IPS-15b (cell line): ENCODE results near the gene PRKCA.

Experiments used
- H3K27me3 ChIP-seq: one replicate; pipeline ENCODE4 v1.6.1; 2013; ENCODE audit warnings: low read length; ENCODE audit not compliant: control insufficient read depth, insufficient read depth
- H3K36me3 ChIP-seq: one replicate; pipeline ENCODE4 v1.6.1; 2013; ENCODE audit warnings: low read length; ENCODE audit not compliant: control insufficient read depth, insufficient read depth
- H3K4me1 ChIP-seq: one replicate; pipeline ENCODE4 v1.6.1; 2013; ENCODE audit warnings: mild to moderate bottlenecking, low read length; ENCODE audit not compliant: control insufficient read depth, insufficient read depth
- H3K4me3 ChIP-seq: one replicate; pipeline ENCODE4 v1.5.1; 2013; ENCODE audit warnings: low read depth, low read length
- H3K9ac ChIP-seq: one replicate; pipeline ENCODE4 v1.6.1; 2013; ENCODE audit warnings: low read depth, mild to moderate bottlenecking, low read length
- H3K9me3 ChIP-seq: one replicate; pipeline ENCODE4 v1.6.1; 2013; ENCODE audit warnings: mild to moderate bottlenecking, low read length; ENCODE audit not compliant: control insufficient read depth, insufficient read depth

Gene PRKCA

DNA sequence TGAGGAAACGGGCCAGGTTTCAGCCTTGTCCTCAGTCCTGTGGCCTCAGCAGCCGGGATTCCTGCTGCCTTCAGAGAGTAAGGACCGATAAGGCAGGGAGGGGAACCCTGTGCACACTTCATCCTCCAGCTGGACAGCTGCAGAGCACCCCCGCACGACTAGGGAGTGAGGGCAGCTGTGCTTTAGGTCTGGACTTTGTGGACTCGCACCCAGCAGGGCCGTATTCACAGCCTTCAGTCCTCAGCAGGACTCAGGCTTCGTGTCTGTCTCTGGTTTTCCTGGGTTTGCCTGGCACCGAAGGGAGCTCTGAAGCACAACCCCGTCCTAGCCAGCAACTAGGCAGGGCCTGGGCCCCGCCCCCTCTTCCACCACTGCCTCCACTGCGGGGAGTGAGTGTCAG, 486.7 kb downstream of the PRKCA start:
- Histone ChIP-seq H3K9me3 (no peaks in the 10 kb centered on the region), H3K4me3 (no peak overlapping the region), H3K9ac (no peak overlapping the region), H3K27me3 (no peaks in the 10 kb centered on the region), H3K4me1 (no peaks in the 10 kb centered on the region), H3K36me3 (no peaks in the 10 kb centered on the region)

DNA sequence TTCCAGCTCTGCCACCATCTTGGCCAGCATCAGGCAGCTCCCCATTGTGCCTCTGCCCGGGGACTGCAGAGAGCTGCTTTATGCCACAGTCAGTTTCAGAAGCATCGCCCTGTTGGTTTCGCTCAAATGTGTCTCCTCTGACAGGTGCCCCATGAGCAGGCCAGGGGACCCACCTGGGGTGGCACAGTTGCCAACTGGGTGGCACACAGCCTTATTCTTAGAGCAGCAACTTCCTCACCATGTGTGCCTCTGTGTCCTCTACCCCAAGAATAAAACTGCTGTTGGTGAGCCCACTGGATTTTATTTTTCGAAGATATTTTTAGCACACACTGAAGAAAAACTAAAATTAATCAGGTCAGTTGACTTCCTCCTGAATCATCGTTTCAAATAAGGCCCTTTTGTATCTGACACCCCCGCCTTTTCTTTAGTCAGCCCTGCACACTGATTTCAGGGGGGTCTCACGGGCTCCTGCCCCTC, 487.6 kb downstream of the PRKCA start:
- no peak overlapping the region for H3K4me3 ChIP-seq
- no peaks in the 10 kb centered on the region for H3K27me3 ChIP-seq
- H3K9ac ChIP-seq = no peak overlapping the region
- H3K9me3 ChIP-seq = no peaks in the 10 kb centered on the region
- H3K36me3 ChIP-seq = no peaks in the 10 kb centered on the region
- H3K4me1 ChIP-seq = no peaks in the 10 kb centered on the region

DNA sequence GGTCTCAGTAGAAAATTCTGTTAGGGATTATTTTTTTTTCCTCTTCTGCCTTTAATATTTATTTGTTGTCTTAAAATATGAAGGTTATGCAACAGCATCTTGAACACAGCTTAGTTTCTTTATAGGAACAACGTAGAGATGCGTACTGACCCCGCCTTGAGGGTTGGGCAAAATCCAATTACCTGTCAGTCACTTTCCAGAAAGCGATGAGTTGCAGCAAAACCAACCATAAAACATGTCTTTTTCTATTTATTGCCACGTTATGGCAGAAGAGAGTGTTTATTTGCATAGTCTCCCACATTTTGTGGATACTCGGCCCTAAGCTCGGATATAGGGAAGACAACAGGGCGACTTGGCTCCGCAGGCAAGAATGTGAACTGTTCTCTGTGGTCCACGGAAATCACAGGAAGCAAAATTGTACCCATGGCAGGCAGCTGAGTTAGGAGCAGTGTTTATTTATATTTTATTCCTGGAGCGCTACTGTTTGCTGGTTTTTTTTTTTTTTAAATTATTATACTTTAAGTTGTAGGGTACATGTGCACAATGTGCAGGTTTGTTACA, 488.2 kb downstream of the PRKCA start:
- H3K4me3 ChIP-seq = no peak overlapping the region
- no peaks in the 10 kb centered on the region for H3K9me3 ChIP-seq
- no peaks in the 10 kb centered on the region for H3K4me1 ChIP-seq
- no peak overlapping the region for H3K9ac ChIP-seq
- no peaks in the 10 kb centered on the region for H3K36me3 ChIP-seq
- H3K27me3 ChIP-seq = no peaks in the 10 kb centered on the region

DNA sequence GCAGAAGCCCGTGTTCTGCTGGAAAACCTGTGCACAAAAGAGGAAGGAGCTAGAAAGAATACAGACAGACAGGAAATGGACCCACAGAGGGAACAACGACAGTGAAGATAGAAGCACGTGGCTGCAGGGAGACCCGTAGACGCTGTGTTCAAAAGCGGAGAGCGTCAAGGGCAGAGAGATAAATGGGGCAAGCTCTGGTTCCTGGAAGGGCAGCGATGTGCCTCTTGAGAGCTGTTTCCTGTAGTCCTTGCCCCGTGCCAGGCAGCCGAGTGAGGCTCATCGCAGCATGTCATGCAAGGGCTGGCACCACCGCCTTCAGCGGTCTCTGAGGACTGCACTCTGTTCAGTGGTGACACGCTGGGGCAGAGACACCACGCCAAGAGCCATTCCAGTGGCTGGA, 488.9 kb downstream of the PRKCA start:
- Histone ChIP-seq H3K9me3 (no peaks in the 10 kb centered on the region), H3K4me3 (no peak overlapping the region), H3K27me3 (no peaks in the 10 kb centered on the region), H3K4me1 (no peaks in the 10 kb centered on the region), H3K36me3 (no peaks in the 10 kb centered on the region), H3K9ac (no peak overlapping the region)

DNA sequence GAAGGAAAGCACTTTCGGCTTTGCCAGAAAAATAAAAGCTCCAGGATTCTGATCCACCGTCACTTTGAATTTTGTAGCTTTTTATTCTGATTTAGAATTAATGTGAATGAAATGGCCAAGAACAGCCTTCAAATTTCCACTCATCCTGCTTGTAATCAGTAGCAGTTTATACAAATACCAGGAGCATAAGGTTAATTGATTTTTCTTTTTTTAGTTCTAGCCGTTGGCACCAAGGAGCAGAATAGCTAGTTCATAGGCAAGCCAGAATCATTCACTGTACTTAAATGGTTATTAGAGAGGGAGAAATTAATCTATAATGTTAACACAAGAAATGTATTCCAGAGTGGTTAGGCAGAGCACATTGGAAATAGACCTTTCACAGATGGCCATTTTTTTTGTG, 491.4 kb downstream of the PRKCA start:
- no peaks in the 10 kb centered on the region for H3K9me3 ChIP-seq
- H3K4me1 ChIP-seq = no peaks in the 10 kb centered on the region
- H3K4me3 ChIP-seq = no peak overlapping the region
- no peaks in the 10 kb centered on the region for H3K27me3 ChIP-seq
- no peaks in the 10 kb centered on the region for H3K36me3 ChIP-seq
- no peak overlapping the region for H3K9ac ChIP-seq

DNA sequence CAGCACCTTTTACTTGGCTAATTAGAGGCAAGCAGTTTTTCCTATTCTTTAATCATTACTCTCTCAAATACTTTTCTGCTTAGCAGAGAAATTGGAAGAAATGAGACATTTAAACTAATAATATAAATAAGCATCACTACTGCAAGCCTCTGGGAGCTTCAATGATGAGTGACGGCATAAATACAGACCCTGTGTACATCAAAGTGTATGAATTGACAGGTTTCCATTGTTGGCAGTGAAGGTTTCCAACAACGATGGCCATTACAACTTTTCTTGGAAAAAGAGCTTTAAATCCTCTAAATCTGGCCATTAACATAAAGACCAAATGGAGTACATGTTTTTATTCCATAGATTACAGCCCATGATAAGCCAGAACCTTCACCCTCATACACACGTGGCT, 493.1 kb downstream of the PRKCA start:
- H3K27me3 ChIP-seq = no peaks in the 10 kb centered on the region
- H3K9ac ChIP-seq = no peak overlapping the region
- no peaks in the 10 kb centered on the region for H3K9me3 ChIP-seq
- H3K4me3 ChIP-seq = no peak overlapping the region
- no peaks in the 10 kb centered on the region for H3K36me3 ChIP-seq
- H3K4me1 ChIP-seq = no peaks in the 10 kb centered on the region

DNA sequence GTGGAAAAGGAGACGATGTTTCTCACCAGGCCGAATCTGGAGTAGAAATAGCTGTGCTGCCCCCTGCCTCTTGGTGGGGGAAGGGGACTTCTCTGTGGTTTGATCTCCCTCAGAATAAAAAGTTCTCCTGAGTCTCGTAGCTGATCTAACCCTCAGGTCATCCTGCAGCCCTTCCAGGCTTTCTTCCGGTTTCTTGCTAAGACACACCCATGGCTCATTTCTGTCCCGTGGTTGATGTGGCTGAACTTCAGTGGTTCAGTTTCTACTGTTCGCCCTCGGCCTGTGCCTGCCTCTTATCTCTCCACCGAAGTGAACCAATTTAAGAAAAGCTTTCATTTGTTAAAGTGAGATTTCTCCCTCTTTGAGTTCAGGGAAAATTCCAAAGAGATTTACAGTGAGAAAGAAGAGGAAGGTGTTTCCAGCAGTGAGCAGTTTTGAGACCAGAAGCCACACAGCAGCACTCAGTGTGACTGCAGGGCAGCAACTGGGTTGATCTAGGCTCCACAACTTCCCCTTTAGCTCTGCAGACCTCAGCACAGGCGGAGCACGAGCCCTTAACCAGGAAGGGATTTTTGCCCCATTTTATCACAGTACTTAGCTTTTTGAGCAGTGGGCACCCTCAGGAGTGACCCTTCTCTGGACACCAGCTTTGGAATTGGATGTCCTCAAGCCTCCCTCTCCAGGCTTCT, 497.6 kb downstream of the PRKCA start:
- Histone ChIP-seq H3K9me3 (no peaks in the 10 kb centered on the region), H3K9ac (no peak overlapping the region), H3K36me3 (no peaks in the 10 kb centered on the region), H3K4me3 (no peak overlapping the region), H3K27me3 (no peaks in the 10 kb centered on the region), H3K4me1 (peaks cover 14% of the 10 kb centered on the region)

DNA sequence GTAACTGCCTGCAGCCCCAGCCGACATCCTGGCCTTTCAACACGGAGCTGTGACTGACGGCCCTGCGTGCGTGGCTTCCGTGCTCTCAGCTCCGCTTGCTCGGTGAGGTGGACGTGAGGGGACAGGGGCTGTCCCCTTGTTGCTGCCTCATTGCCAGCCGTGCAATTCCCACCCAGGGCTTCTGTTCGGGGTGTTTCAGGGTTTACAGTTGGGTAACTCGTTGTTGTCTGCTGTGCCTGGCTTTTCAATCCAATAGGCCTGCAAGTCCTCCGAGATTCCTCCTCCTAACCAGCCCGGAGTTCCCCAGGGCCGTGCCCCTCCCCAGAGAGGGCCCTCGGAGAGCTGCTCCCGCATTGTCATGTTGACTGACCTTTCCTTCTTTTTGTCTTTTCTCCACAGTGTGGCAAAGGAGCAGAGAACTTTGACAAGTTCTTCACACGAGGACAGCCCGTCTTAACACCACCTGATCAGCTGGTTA, 501.1 kb downstream of the PRKCA start:
- Histone ChIP-seq H3K9ac (peak overlapping the region; percentile 37), H3K4me3 (no peak overlapping the region), H3K27me3 (no peaks in the 10 kb centered on the region), H3K4me1 (peaks cover 14% of the 10 kb centered on the region), H3K9me3 (no peaks in the 10 kb centered on the region), H3K36me3 (no peaks in the 10 kb centered on the region)

DNA sequence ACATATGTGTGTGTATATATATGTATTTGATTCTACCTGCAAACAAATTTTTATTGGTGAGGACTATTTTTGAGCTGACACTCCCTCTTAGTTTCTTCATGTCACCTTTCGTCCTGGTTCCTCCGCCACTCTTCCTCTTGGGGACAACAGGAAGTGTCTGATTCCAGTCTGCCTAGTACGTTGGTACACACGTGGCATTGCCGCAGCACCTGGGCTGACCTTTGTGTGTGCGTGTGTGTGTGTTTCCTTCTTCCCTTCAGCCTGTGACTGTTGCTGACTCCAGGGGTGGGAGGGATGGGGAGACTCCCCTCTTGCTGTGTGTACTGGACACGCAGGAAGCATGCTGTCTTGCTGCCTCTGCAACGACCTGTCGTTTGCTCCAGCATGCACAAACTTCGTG, 503.2 kb downstream of the PRKCA start:
- Histone ChIP-seq H3K4me1 (peaks cover 14% of the 10 kb centered on the region), H3K9me3 (no peaks in the 10 kb centered on the region), H3K9ac (no peak overlapping the region), H3K27me3 (no peaks in the 10 kb centered on the region), H3K36me3 (no peaks in the 10 kb centered on the region), H3K4me3 (no peak overlapping the region)

DNA sequence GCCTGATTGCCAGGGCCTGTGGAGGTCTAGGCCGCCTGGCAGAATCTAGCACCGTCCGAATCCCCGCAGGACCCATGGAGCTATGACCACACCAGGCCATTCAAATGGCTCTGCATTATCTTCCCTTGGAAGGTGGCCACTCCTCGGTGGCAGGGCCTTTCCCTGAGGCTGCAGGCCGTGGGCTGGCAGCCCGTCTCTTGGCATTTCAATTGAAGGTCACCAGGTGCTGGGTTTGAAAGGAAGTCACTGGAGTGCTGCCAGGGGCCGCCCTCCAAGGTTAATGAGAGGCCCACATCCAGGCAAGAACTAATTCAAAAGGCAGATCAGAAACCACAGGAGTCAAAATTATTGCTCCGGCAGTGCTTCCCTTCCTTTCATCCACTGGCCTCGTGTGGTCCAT, 504.8 kb downstream of the PRKCA start:
- H3K4me1 ChIP-seq = peaks cover 14% of the 10 kb centered on the region
- no peak overlapping the region for H3K4me3 ChIP-seq

DNA sequence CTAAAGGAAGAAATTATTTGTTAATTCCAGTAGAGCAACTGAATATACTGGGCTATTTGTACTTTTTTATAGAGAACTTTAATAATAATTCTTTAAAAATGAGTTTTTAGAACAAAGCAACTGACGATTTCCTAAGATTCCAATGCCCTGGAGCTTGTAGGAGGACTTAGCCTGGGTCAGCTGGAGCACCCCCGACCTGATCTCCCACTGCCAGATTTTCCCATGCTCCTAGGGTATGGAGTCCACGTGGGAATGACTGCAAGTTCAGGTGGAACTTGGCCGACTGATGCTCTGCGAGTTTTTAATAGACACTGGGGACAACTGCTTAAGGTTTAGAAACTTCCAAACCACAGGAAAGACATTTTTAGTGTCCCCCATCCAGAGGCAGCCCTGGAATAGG, 507.0 kb downstream of the PRKCA start:
- Histone ChIP-seq H3K4me3 (no peak overlapping the region), H3K4me1 (no peaks in the 10 kb centered on the region)

More for the DNA sequence above, 504.8 kb downstream of the PRKCA start:
- Histone ChIP-seq H3K36me3 (no peaks in the 10 kb centered on the region), H3K9me3 (no peaks in the 10 kb centered on the region), H3K27me3 (no peaks in the 10 kb centered on the region), H3K9ac (no peak overlapping the region)

DNA sequence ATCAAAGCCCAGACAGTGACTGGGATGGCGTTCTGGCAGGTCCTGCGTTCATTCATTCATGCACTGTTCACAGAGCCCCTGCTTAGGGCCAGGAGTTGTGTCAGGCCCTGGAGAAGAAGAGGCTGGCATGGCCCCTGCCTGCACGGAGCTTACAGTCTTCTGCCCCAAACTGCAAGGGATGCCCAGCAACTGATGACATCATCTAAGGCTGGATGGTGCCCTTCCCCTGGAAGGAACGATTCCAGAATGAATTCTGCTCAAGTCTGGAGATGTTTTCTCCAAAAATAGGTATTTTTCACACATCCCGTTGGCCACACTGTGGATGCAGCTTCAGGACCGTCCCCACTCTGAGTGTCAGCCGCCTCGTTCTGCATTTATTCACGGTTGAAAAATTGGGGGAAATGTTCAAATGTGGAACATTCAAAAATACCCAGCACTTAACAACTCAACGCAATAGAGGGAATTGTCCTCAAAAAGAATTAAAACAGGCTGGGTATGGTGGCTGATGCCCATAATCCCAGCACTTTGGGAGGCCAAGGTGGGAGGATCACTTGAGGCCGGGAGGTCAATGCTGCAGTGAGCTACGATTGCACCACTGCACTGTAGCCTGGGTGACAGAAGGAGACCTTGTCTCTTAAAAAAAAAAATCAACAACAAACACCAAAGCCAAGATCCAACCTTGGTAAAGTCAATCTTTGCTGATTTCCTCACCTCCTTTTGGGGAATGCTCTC, 508.7 kb downstream of the PRKCA start:
- Histone ChIP-seq H3K9me3 (no peaks in the 10 kb centered on the region), H3K27me3 (no peaks in the 10 kb centered on the region), H3K4me1 (no peaks in the 10 kb centered on the region), H3K36me3 (no peaks in the 10 kb centered on the region), H3K9ac (no peak overlapping the region), H3K4me3 (no peak overlapping the region)

More for the DNA sequence above, 507.0 kb downstream of the PRKCA start:
- Histone ChIP-seq H3K9me3 (no peaks in the 10 kb centered on the region), H3K36me3 (no peaks in the 10 kb centered on the region), H3K27me3 (no peaks in the 10 kb centered on the region), H3K9ac (no peak overlapping the region)
